Measurements from ENCODE around the gene AGPS. TPM values are rescaled to one million over a fixed set of nuclear protein-coding genes. Genes with fewer than 3 reads are reported as not detected.
"Not testable (repeated sequence)": the region's sequence is repeated elsewhere in the genome, so short reads cannot be mapped to it uniquely, and the experiment has no call there.

The AGPS gene
- total RNA-seq, 2 donors from 2014 or later: 26.2 to 27.7 TPM

GRCh38 chr2:177407031-177407430, 14.5 kb downstream of the AGPS start:
- H3K4me1 Mint-ChIP-seq: peaks cover 44% of the 10 kb centered on the region
- DNase-seq: no peak
- H3K27me3 Mint-ChIP-seq: no peaks in the 10 kb centered on the region
- H3K36me3 Mint-ChIP-seq (ENCODE audit: low read depth): peaks cover 2% of the 10 kb centered on the region
- H3K4me3 Mint-ChIP-seq: no peak overlapping the region
- ATAC-seq: no peak
- H3K9me3 ChIP-seq (ENCODE audit: control insufficient read depth, low read length, poor library complexity, severe bottlenecking): no peaks in the 10 kb centered on the region
- H3K27ac Mint-ChIP-seq: no peak overlapping the region

DNA sequence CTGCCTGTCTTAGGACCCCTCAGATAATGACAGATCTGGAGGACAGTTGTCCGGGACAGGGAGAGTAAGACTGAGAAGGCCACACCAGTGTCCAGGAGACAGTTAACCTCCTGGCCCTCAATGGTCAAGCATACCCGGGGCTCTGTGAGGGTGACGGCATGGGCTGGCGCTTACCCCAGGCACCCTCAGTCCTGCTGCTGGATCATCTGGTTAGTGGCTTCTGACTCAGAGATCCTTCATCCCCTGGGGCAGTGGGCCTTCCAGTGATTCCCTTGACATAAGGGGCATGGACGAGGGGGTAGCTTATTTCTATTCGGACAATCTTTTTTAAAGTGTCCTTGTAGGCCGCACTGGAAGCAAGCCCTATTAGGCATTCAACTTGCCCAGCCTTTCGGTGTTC, 18.1 kb downstream of the AGPS start:
- not testable (repeated sequence) for H3K27ac Mint-ChIP-seq; H3K27me3 Mint-ChIP-seq; DNase-seq; H3K9me3 ChIP-seq (ENCODE audit: control insufficient read depth, low read length, poor library complexity, severe bottlenecking); H3K4me3 Mint-ChIP-seq; H3K36me3 Mint-ChIP-seq (ENCODE audit: low read depth); ATAC-seq
- H3K4me1 Mint-ChIP-seq: peaks cover 23% of the 10 kb centered on the region

DNA sequence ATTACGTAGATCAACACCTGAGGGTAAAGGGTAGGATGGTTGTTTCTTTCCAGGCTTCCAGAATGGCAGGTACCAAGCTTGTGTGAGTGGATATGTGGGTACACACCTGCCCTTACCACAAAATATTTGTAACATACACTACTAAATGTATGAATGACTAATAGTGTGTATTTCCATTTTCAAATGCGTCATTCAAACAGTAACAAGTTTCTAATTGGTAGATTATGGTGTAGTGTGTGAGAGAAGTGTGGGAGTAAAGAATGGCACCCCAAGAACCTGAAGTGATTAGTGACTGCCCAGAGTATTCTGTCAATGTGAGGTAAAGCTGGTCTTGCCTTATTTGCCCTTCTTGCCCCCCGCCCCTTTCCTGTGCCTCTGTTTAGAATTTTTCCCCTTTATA, 21.1 kb downstream of the AGPS start:
- Mint-ChIP-seq H3K4me3 (no peak overlapping the region), H3K4me1 (peaks cover 10% of the 10 kb centered on the region), H3K27me3 (no peaks in the 10 kb centered on the region), H3K36me3 (ENCODE audit: low read depth) (no peaks in the 10 kb centered on the region), H3K27ac (peak overlapping the region; percentile 19)
- no peaks in the 10 kb centered on the region for H3K9me3 ChIP-seq (ENCODE audit: control insufficient read depth, low read length, poor library complexity, severe bottlenecking)
- DNase-seq (no peak), ATAC-seq (no peak)

DNA sequence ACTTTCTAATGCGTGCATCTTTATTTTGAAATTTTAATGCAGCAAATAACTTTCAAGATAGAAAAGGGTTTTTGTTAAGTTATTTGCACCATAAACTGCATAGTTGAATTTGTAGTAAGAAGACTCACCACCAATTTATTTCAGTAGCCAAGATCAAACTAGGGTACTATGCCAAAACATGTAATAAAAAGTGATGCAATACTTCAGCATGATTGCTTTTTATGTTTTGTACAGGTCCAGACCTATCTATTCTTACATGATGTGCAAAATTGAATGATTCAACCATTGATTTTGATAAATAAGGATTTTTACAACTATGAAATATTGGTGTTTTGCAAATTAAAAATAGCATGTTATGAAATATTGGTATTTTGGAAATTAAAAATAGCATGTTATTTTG, 26.7 kb downstream of the AGPS start:
- ATAC-seq (no peak), DNase-seq (no peak)
- Mint-ChIP-seq H3K27ac (peak overlapping the region; percentile 19), H3K4me1 (peaks cover 5% of the 10 kb centered on the region), H3K4me3 (no peak overlapping the region), H3K27me3 (no peaks in the 10 kb centered on the region), H3K36me3 (ENCODE audit: low read depth) (peaks cover 3% of the 10 kb centered on the region)
- H3K9me3 ChIP-seq (ENCODE audit: control insufficient read depth, low read length, poor library complexity, severe bottlenecking): no peaks in the 10 kb centered on the region

- H3K4me1 Mint-ChIP-seq: peaks cover 5% of the 10 kb centered on the region
- ATAC-seq (no peak), DNase-seq (no peak)
- H3K27me3 Mint-ChIP-seq: no peaks in the 10 kb centered on the region
- H3K4me3 Mint-ChIP-seq: no peak overlapping the region
- peaks cover 10% of the 10 kb centered on the region for H3K36me3 Mint-ChIP-seq (ENCODE audit: low read depth)
- H3K27ac Mint-ChIP-seq: no peak overlapping the region
- no peaks in the 10 kb centered on the region for H3K9me3 ChIP-seq (ENCODE audit: control insufficient read depth, low read length, poor library complexity, severe bottlenecking)
These were observed 29.7 kb downstream of the AGPS start for GRCh38 chr2:177422271-177422670.

DNA sequence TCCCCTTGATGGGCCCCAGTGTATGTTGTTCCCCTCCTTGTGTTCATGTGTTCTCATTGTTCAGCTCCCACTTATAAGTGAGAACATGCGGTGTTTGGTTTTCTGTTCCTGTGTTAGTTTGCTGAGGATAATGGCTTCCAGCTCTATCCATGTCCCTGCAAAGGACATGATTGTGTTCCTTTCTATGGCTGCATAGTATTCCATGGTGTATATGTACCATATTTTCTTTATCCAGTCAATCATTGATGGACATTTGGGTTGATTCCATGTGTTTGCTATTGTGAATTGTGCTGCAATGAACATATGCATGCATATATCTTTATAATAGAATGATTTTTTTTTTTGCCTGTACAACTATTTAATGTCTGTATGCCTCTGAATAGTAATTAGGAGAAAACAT, 31.5 kb downstream of the AGPS start:
- H3K27me3 Mint-ChIP-seq; H3K27ac Mint-ChIP-seq; H3K9me3 ChIP-seq (ENCODE audit: control insufficient read depth, low read length, poor library complexity, severe bottlenecking); H3K4me3 Mint-ChIP-seq; H3K4me1 Mint-ChIP-seq; DNase-seq; ATAC-seq: not testable (repeated sequence)
- H3K36me3 Mint-ChIP-seq (ENCODE audit: low read depth): peaks cover 14% of the 10 kb centered on the region

GRCh38 chr2:177424620-177425019, 32.0 kb downstream of the AGPS start:
- H3K4me1 Mint-ChIP-seq; H3K27me3 Mint-ChIP-seq; H3K9me3 ChIP-seq (ENCODE audit: control insufficient read depth, low read length, poor library complexity, severe bottlenecking); ATAC-seq; DNase-seq; H3K27ac Mint-ChIP-seq; H3K4me3 Mint-ChIP-seq: not testable (repeated sequence)
- peaks cover 14% of the 10 kb centered on the region for H3K36me3 Mint-ChIP-seq (ENCODE audit: low read depth)

DNA sequence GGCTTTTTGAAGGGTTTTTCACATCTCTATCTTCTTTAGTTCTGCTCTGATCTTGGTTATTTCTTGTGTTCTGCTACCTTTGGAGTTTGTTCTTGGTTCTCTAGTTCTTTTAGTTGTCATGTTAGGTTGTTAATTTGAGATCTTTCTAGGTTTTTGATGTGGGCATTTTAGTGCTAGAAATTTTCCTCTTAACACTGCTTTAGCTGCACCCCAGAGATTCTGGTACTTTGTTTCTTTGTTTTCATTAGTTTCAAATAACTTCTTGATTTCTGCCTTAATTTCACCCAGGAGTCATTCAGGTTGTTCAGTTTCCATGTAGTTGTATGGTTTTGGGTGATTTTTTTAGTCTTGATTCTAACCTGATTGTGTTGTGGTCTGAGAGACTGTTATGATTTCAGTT, 34.7 kb downstream of the AGPS start:
- H3K4me3 Mint-ChIP-seq: no peak overlapping the region
- no peak overlapping the region for H3K27ac Mint-ChIP-seq
- peaks cover 14% of the 10 kb centered on the region for H3K36me3 Mint-ChIP-seq (ENCODE audit: low read depth)
- peaks cover 3% of the 10 kb centered on the region for H3K9me3 ChIP-seq (ENCODE audit: control insufficient read depth, low read length, poor library complexity, severe bottlenecking)
- ATAC-seq (no peak), DNase-seq (no peak)
- H3K4me1 Mint-ChIP-seq: peaks cover 5% of the 10 kb centered on the region
- H3K27me3 Mint-ChIP-seq: no peaks in the 10 kb centered on the region

DNA sequence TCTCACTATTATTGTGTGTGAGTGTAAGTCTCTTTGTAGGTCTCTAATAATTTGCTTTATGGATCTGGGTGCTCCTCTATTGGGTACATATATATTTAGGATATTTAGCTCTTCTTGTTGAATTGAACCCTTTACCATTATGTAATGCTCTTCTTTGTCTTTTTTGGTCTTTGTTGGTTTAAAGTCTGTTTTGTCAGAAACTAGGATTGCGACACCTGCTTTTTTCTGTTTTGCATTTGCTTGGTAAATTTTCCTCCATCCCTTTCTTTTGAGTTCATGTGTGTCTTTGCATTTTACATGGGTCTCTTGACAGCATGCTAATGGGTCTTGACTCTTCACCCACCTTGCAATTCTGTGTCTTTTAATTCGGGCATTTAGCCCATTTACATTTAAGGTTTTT, 35.4 kb downstream of the AGPS start:
- DNase-seq; H3K27ac Mint-ChIP-seq; H3K4me3 Mint-ChIP-seq; H3K9me3 ChIP-seq (ENCODE audit: control insufficient read depth, low read length, poor library complexity, severe bottlenecking); H3K4me1 Mint-ChIP-seq; H3K27me3 Mint-ChIP-seq; ATAC-seq: not testable (repeated sequence)
- H3K36me3 Mint-ChIP-seq (ENCODE audit: low read depth): peaks cover 14% of the 10 kb centered on the region

DNA sequence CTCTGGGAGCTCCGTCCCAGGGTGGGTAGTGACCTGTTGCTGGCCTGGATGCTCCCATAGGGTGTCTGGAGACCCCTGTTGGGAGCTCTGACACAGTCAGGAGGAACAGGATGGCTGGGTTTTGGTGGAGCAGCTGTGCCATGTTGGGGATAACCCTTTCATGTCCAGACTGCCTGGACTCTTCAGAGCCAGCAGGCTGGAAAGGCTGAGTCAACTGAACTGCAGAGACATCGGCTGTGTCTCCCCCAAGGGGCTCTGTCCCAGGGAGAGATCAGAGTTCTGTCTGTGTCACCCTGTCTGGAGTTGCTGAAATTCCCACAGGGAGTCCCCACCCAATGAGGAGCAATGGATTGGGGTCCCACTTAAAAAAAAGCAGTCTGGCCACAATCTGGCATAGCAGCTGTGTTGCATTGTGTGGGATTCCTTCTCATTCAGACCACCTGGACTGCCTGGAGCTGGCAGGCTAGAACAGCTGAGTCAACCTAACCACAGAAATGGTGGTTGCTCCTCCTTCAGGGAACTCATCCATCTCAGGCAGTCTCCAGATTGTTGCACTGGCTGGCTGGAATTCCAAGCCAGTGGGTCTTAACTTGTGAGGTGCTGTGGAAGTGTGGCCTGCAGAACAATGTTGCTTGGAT, 37.2 kb downstream of the AGPS start:
- DNase-seq (no peak), ATAC-seq (no peak)
- Mint-ChIP-seq H3K27ac (no peak overlapping the region), H3K36me3 (ENCODE audit: low read depth) (peaks cover 13% of the 10 kb centered on the region), H3K4me1 (no peaks in the 10 kb centered on the region), H3K27me3 (no peaks in the 10 kb centered on the region), H3K4me3 (no peak overlapping the region)
- H3K9me3 ChIP-seq (ENCODE audit: control insufficient read depth, low read length, poor library complexity, severe bottlenecking): peaks cover 3% of the 10 kb centered on the region

DNA sequence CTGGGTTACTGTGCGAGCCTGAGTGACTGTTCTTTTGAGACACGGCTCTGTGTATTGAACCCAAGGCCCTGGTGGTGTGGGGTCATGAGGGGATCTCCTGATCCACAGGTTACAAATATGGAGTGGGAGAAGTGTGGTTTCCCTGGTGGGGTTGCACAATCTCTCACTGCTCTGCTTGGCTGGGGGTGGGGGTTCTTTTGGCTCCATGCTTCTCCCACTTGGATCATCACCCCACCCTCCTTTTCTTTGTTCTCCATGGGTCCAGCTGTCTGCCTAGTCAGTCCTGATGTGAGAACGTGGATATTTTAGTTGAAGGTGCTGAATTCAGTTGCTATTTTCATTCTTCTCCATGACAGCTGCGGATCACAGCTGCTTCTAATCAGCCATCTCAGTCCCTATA, 37.8 kb downstream of the AGPS start:
- Mint-ChIP-seq H3K27ac (no peak overlapping the region), H3K36me3 (ENCODE audit: low read depth) (peaks cover 13% of the 10 kb centered on the region)

GRCh38 chr2:177431111-177431725, 38.6 kb downstream of the AGPS start:
- H3K27ac Mint-ChIP-seq; H3K4me3 Mint-ChIP-seq; H3K27me3 Mint-ChIP-seq; ATAC-seq; H3K9me3 ChIP-seq (ENCODE audit: control insufficient read depth, low read length, poor library complexity, severe bottlenecking); H3K4me1 Mint-ChIP-seq; DNase-seq: not testable (repeated sequence)
- H3K36me3 Mint-ChIP-seq (ENCODE audit: low read depth): peaks cover 11% of the 10 kb centered on the region

More for the DNA sequence above, 37.8 kb downstream of the AGPS start:
- Mint-ChIP-seq H3K4me3 (no peak overlapping the region), H3K4me1 (peaks cover 2% of the 10 kb centered on the region), H3K27me3 (no peaks in the 10 kb centered on the region)
- ATAC-seq: no peak
- no peak for DNase-seq
- H3K9me3 ChIP-seq (ENCODE audit: control insufficient read depth, low read length, poor library complexity, severe bottlenecking): peaks cover 3% of the 10 kb centered on the region

DNA sequence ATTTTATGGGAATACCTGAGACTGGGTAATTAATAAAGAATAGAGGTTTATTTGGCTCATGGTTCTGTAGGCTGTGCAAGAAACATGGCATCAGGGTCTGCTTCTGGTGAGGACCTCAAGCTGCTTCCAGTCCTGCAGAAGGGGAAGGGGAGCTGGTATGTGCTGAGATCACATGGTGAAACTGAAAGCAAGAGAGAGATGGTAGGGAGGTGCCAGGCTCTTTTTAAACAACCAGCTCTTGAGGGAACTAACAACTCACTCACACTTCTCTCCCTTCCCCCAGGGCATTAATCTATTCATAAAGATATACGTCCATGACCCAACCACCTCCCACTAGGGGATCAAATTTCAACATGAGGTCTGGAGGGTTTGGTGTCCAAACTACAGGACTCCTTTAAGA, 40.1 kb downstream of the AGPS start:
- H3K9me3 ChIP-seq (ENCODE audit: control insufficient read depth, low read length, poor library complexity, severe bottlenecking): no peaks in the 10 kb centered on the region
- peaks cover 4% of the 10 kb centered on the region for H3K36me3 Mint-ChIP-seq (ENCODE audit: low read depth)
- peaks cover 2% of the 10 kb centered on the region for H3K4me1 Mint-ChIP-seq
- ATAC-seq (no peak), DNase-seq (no peak)
- H3K27ac Mint-ChIP-seq: no peak overlapping the region
- H3K4me3 Mint-ChIP-seq: no peak overlapping the region
- no peaks in the 10 kb centered on the region for H3K27me3 Mint-ChIP-seq

- H3K27ac Mint-ChIP-seq: no peak overlapping the region
- H3K4me1 Mint-ChIP-seq: peaks cover 3% of the 10 kb centered on the region
- no peaks in the 10 kb centered on the region for H3K9me3 ChIP-seq (ENCODE audit: control insufficient read depth, low read length, poor library complexity, severe bottlenecking)
- H3K36me3 Mint-ChIP-seq (ENCODE audit: low read depth): peaks cover 5% of the 10 kb centered on the region
- H3K27me3 Mint-ChIP-seq: no peaks in the 10 kb centered on the region
- ATAC-seq (no peak), DNase-seq (no peak)
- H3K4me3 Mint-ChIP-seq: no peak overlapping the region
These were observed 40.8 kb downstream of the AGPS start for GRCh38 chr2:177433402-177433801.
